Measurements from ENCODE around the gene TAF1A. TPM values are rescaled to one million over a fixed set of nuclear protein-coding genes. Genes with fewer than 3 reads are reported as not detected.

Gene TAF1A
- total RNA-seq, 1 experiment from 2014 or later, result 19.3 TPM

DNA sequence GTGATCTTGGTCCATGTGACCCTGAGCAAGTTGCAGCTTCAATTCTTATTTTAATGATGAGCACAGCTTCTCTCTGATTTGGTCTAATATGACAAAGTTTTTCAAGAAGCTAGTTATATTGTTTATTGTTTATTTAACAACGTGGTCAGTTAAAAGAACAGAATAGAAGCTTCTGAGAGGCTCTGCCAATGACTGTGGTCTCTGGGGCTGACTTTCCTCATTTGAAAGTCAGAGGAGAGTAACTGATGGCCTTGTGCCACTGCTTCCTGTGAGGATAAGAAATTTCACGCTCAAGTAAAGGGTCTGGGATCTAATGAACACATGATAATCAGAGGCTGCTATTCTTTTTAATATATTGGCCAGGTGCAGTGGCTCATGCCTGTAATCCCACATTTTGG is 49.1 kb downstream of the TAF1A start:
- no TSS peak for BruUV-seq (replicated peaks)
- no peaks in the 10 kb centered on the region for H3K36me3 ChIP-seq (ENCODE audit: insufficient read depth, low read length, poor library complexity, severe bottlenecking)
- DNase-seq (ENCODE audit: low spot score), result no peak
- intact Hi-C loops (cut with micrococcal nuclease; ENCODE audit: unreplicated experiment), result no loop called here
- ChIA-PET CTCF (no interaction called here), POLR2A (ENCODE audit: low non-redundant PET) (no interaction called here)
- peaks cover 5% of the 10 kb centered on the region for H3K27me3 ChIP-seq (replicated peaks; ENCODE audit: insufficient read depth, low read depth, low read length, poor library complexity)
- H3K9me3 ChIP-seq (ENCODE audit: low read depth, low read length, poor library complexity, severe bottlenecking), result no peaks in the 10 kb centered on the region
- no peaks in the 10 kb centered on the region for H3K4me1 ChIP-seq (ENCODE audit: insufficient read depth, low read length, poor library complexity, severe bottlenecking)
- no peak overlapping the region for H3K4me3 ChIP-seq (ENCODE audit: low read depth, low read length, poor library complexity, severe bottlenecking)
- TF ChIP-seq CTCF (conservative IDR thresholded peaks at IDR 0.05; ENCODE audit: low read depth, low read length), result no peak
- TF ChIP-seq EZH2 (IDR thresholded peaks at IDR 0.05; ENCODE audit: borderline replicate concordance, low read depth, low read length, poor library complexity, severe bottlenecking), result no peak
- no peak overlapping the region for H3K27ac ChIP-seq (ENCODE audit: low read depth, low read length, poor library complexity, severe bottlenecking)

- Histone ChIP-seq H3K27ac (ENCODE audit: low read depth, low read length, poor library complexity, severe bottlenecking) (no peak overlapping the region), H3K36me3 (ENCODE audit: insufficient read depth, low read length, poor library complexity, severe bottlenecking) (no peaks in the 10 kb centered on the region), H3K9me3 (ENCODE audit: low read depth, low read length, poor library complexity, severe bottlenecking) (no peaks in the 10 kb centered on the region), H3K27me3 (replicated peaks; ENCODE audit: insufficient read depth, low read depth, low read length, poor library complexity) (peaks cover 5% of the 10 kb centered on the region), H3K4me3 (ENCODE audit: low read depth, low read length, poor library complexity, severe bottlenecking) (no peak overlapping the region), H3K4me1 (ENCODE audit: insufficient read depth, low read length, poor library complexity, severe bottlenecking) (no peaks in the 10 kb centered on the region)
- CTCF ChIA-PET, result no interaction called here
- no TSS peak for BruUV-seq (replicated peaks)
- no peak for DNase-seq (ENCODE audit: low spot score)
- POLR2A ChIA-PET (ENCODE audit: low non-redundant PET), result no interaction called here
- TF ChIP-seq CTCF (conservative IDR thresholded peaks at IDR 0.05; ENCODE audit: low read depth, low read length) (no peak), EZH2 (IDR thresholded peaks at IDR 0.05; ENCODE audit: borderline replicate concordance, low read depth, low read length, poor library complexity, severe bottlenecking) (no peak)
- intact Hi-C loops (cut with micrococcal nuclease; ENCODE audit: unreplicated experiment), result no loop called here
These were observed 49.7 kb downstream of the TAF1A start for GRCh38 chr1:222539951-222540597.

DNA sequence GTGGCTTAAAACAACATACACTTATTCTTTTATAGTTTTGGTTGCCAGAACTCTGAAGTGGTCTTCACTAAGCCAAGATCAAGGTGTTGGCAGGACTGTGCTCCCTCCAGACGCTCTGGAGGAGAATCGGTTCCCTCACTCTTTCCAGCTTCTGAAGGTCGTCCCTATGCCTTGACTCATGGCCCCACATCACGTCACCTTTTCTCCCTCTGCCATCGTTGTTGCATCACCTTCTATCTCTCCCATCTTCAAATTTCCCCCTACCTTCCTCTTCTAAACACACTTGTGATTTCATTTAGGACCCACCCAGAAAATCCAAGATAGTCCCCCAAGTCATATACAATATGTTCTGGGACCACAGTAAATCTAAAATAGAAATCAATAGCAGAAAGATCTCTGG is 54.3 kb downstream of the TAF1A start:
- CTCF ChIA-PET, result no interaction called here
- POLR2A ChIA-PET (ENCODE audit: low non-redundant PET), result no interaction called here
- Histone ChIP-seq H3K27me3 (replicated peaks; ENCODE audit: insufficient read depth, low read depth, low read length, poor library complexity) (peaks cover 5% of the 10 kb centered on the region), H3K4me1 (ENCODE audit: insufficient read depth, low read length, poor library complexity, severe bottlenecking) (no peaks in the 10 kb centered on the region), H3K27ac (ENCODE audit: low read depth, low read length, poor library complexity, severe bottlenecking) (no peak overlapping the region), H3K36me3 (ENCODE audit: insufficient read depth, low read length, poor library complexity, severe bottlenecking) (no peaks in the 10 kb centered on the region), H3K4me3 (ENCODE audit: low read depth, low read length, poor library complexity, severe bottlenecking) (no peak overlapping the region), H3K9me3 (ENCODE audit: low read depth, low read length, poor library complexity, severe bottlenecking) (no peaks in the 10 kb centered on the region)
- no TSS peak for BruUV-seq (replicated peaks)
- intact Hi-C loops (cut with micrococcal nuclease; ENCODE audit: unreplicated experiment), result no loop called here
- DNase-seq (ENCODE audit: low spot score), result no peak
- TF ChIP-seq EZH2 (IDR thresholded peaks at IDR 0.05; ENCODE audit: borderline replicate concordance, low read depth, low read length, poor library complexity, severe bottlenecking), result no peak

DNA sequence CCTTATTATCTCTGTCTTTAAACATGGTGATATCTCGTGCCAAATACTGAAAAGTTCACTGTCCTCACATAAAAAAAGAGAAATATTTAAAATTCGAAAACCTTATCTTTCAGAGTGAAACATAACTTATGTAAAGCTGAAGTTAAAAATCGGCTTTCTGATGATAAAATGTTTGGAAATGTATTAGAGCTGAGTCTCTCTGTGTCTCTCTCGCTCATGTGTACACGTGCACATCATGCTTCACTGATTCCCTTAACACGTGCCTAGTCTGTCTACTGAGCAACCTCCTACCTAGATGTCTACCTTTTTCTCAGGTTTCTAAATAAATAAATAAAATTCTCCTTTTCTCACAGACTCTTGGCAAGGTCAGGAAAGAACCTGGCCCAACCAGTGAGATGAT is 58.9 kb downstream of the TAF1A start:
- Histone ChIP-seq H3K36me3 (ENCODE audit: insufficient read depth, low read length, poor library complexity, severe bottlenecking) (no peaks in the 10 kb centered on the region), H3K4me1 (ENCODE audit: insufficient read depth, low read length, poor library complexity, severe bottlenecking) (no peaks in the 10 kb centered on the region), H3K9me3 (ENCODE audit: low read depth, low read length, poor library complexity, severe bottlenecking) (no peaks in the 10 kb centered on the region), H3K27me3 (replicated peaks; ENCODE audit: insufficient read depth, low read depth, low read length, poor library complexity) (peaks cover 2% of the 10 kb centered on the region), H3K4me3 (ENCODE audit: low read depth, low read length, poor library complexity, severe bottlenecking) (no peak overlapping the region), H3K27ac (ENCODE audit: low read depth, low read length, poor library complexity, severe bottlenecking) (no peak overlapping the region)
- intact Hi-C loops (cut with micrococcal nuclease; ENCODE audit: unreplicated experiment), result no loop called here
- TF ChIP-seq CTCF (conservative IDR thresholded peaks at IDR 0.05; ENCODE audit: low read depth, low read length), result no peak
- TF ChIP-seq EZH2 (IDR thresholded peaks at IDR 0.05; ENCODE audit: borderline replicate concordance, low read depth, low read length, poor library complexity, severe bottlenecking), result no peak
- BruUV-seq (replicated peaks), result no TSS peak
- ChIA-PET POLR2A (ENCODE audit: low non-redundant PET) (no interaction called here), CTCF (no interaction called here)
- DNase-seq (ENCODE audit: low spot score), result no peak
